CD14-positive monocyte (primary cell): ENCODE data around the gene PRDM10. TPM values are rescaled to one million over a fixed set of nuclear protein-coding genes. Genes with fewer than 3 reads are reported as not detected.

Experiments
- DNase-seq, 3 donors: peaks; one replicate each; pipeline ENCODE4 v3.0.0-alpha.2; 2011 to 2022
- H2AFZ ChIP-seq: 2 replicates; pipeline ENCODE4 v1.6.0; 2012; ENCODE audit warnings: mild to moderate bottlenecking, low read depth, low read length, inconsistent platforms; ENCODE audit not compliant: insufficient read depth, poor library complexity, severe bottlenecking
- H3K27ac ChIP-seq, 2 donors: 1 replicate in 1 of 2; 2 replicates in 1 of 2; pipeline ENCODE4 v1.5.1; 2012 to 2013; ENCODE audit warnings: low read length in 2 of 2, control low read depth in 1 of 2, inconsistent platforms in 1 of 2, low read depth in 1 of 2, mild to moderate bottlenecking in 1 of 2
- H3K27me3 ChIP-seq, 2 donors: one replicate each; pipeline versions ENCODE4 v1.6.0 to v1.6.1; 2011 to 2013; ENCODE audit warnings: low read length in 2 of 2; ENCODE audit not compliant: control insufficient read depth in 2 of 2, insufficient read depth in 2 of 2
- H3K36me3 ChIP-seq, 2 donors: replicated peaks in 1 of 2; 1 replicate in 1 of 2; 2 replicates in 1 of 2; pipeline versions ENCODE4 v1.5.1 to v1.6.1; 2012 to 2013; ENCODE audit warnings: low read length in 2 of 2, control low read depth in 1 of 2, inconsistent platforms in 1 of 2, mild to moderate bottlenecking in 1 of 2; ENCODE audit not compliant: insufficient read depth in 2 of 2, control insufficient read depth in 1 of 2
- H3K4me1 ChIP-seq, 2 donors: 1 replicate in 1 of 2; 2 replicates in 1 of 2; pipeline versions ENCODE4 v1.5.1 to v1.6.1; 2012 to 2013; ENCODE audit warnings: low read length in 2 of 2, control low read depth in 1 of 2, inconsistent platforms in 1 of 2, mild to moderate bottlenecking in 1 of 2, moderate library complexity in 1 of 2; ENCODE audit not compliant: insufficient read depth in 2 of 2, control insufficient read depth in 1 of 2
- H3K4me2 ChIP-seq: replicated peaks from 2 replicates; pipeline ENCODE3; 2012; ENCODE audit warnings: low read length, moderate library complexity, mild to moderate bottlenecking; ENCODE audit not compliant: poor library complexity, severe bottlenecking; ENCODE audit errors: extremely low read depth
- H3K4me3 ChIP-seq, 3 experiments: fragments of 200-600 bp in 1 of 3; sonication (generic) in 1 of 3; replicated peaks in 1 of 3; 1 replicate in 2 of 3; 2 replicates in 1 of 3; pipeline ENCODE4 v1.5.1; 2011 to 2013; ENCODE audit warnings: low read length in 3 of 3, mild to moderate bottlenecking in 3 of 3, control low read depth in 2 of 3, low read depth in 2 of 3, inconsistent platforms in 1 of 3, moderate library complexity in 1 of 3
- H3K79me2 ChIP-seq: 2 replicates; pipeline ENCODE4 v1.6.0; 2012; ENCODE audit warnings: mild to moderate bottlenecking, control low read depth, inconsistent platforms, low read length, moderate library complexity; ENCODE audit not compliant: insufficient read depth
- H3K9ac ChIP-seq: 2 replicates; pipeline ENCODE4 v1.6.0; 2017; ENCODE audit warnings: low read length, mild to moderate bottlenecking; ENCODE audit not compliant: insufficient read depth, poor library complexity, severe bottlenecking
- H3K9me3 ChIP-seq, 2 donors: replicated peaks in 1 of 2; 1 replicate in 1 of 2; 2 replicates in 1 of 2; pipeline versions ENCODE4 v1.5.1 to v1.6.1; 2012 to 2013; ENCODE audit warnings: low read length in 2 of 2, control low read depth in 1 of 2; ENCODE audit not compliant: control insufficient read depth in 1 of 2, insufficient read depth in 1 of 2
- H4K20me1 ChIP-seq: 2 replicates; pipeline ENCODE4 v1.6.0; 2012; ENCODE audit warnings: mild to moderate bottlenecking, low read length, control low read depth, moderate library complexity; ENCODE audit not compliant: insufficient read depth
- H3K27ac Mint-ChIP-seq, 7 donors: one replicate each; pipeline ENCODE4 v1.8.0; 2020; ENCODE audit warnings: mild to moderate bottlenecking in 7 of 7, mixed read lengths in 7 of 7, moderate library complexity in 6 of 7, inconsistent platforms in 2 of 7
- H3K27me3 Mint-ChIP-seq, 3 donors: one replicate each; pipeline ENCODE4 v1.8.0; 2021 to 2022; ENCODE audit warnings: low read depth in 3 of 3, mild to moderate bottlenecking in 3 of 3, mixed read lengths in 3 of 3, moderate library complexity in 3 of 3, inconsistent platforms in 1 of 3
- H3K36me3 Mint-ChIP-seq, 2 donors: one replicate each; pipeline ENCODE4 v1.8.0; 2020; ENCODE audit warnings: mixed read lengths in 2 of 2, inconsistent platforms in 1 of 2, mild to moderate bottlenecking in 1 of 2
- H3K4me1 Mint-ChIP-seq: one replicate; pipeline ENCODE4 v1.8.0; 2020; ENCODE audit warnings: mild to moderate bottlenecking, mixed read lengths
- H3K4me3 Mint-ChIP-seq, 2 donors: one replicate each; pipeline ENCODE4 v1.8.0; 2020; ENCODE audit warnings: mild to moderate bottlenecking in 2 of 2, mixed read lengths in 2 of 2, moderate library complexity in 1 of 2
- H3K9me3 Mint-ChIP-seq, 7 donors: one replicate each; pipeline ENCODE4 v1.8.0; 2020 to 2022; ENCODE audit warnings: mixed read lengths in 7 of 7, mild to moderate bottlenecking in 6 of 7, moderate library complexity in 6 of 7, inconsistent platforms in 2 of 7
- WGBS: methylation state at CpG from one replicate; pipeline ENCODE4 v1.1.5; 2013; ENCODE audit warnings: missing lambda C conversion rate; ENCODE audit not compliant: insufficient coverage; 5-methylcytosine and 5-hydroxymethylcytosine counted together
- intact Hi-C, 2 donors: fragments of 100-400 bp; cut with micrococcal nuclease; formaldehyde crosslinking; loops; one replicate each; pipeline versions ENCODE4 v1.15.0 to v1.15.1; 2023
- polyA plus RNA-seq, 3 donors: library from polyadenylated mRNA; depleted of rRNA in 1 of 3; unstranded in 2 of 3; stranded (reverse) in 1 of 3; fragments of 300-500 nt in 2 of 3; fragments of >200 nt in 1 of 3; fragmentation: Illumina TruSeq in 2 of 3; gene quantifications; 1 replicate in 2 of 3; 2 replicates in 1 of 3; pipeline ENCODE4 v1.2.3, GENCODE V29; 2012 to 2021
- TF ChIP-seq, protein P1 (sequence below): fragments of 200-600 bp; IDR thresholded peaks from one replicate; pipeline ENCODE4 v1.8.0; 2022; ENCODE audit warnings: antibody characterized with exemption, mild to moderate bottlenecking

Gene PRDM10
- polyA plus RNA-seq, 3 donors, result 0.64 to 5.6 (median 1.1) TPM

DNA sequence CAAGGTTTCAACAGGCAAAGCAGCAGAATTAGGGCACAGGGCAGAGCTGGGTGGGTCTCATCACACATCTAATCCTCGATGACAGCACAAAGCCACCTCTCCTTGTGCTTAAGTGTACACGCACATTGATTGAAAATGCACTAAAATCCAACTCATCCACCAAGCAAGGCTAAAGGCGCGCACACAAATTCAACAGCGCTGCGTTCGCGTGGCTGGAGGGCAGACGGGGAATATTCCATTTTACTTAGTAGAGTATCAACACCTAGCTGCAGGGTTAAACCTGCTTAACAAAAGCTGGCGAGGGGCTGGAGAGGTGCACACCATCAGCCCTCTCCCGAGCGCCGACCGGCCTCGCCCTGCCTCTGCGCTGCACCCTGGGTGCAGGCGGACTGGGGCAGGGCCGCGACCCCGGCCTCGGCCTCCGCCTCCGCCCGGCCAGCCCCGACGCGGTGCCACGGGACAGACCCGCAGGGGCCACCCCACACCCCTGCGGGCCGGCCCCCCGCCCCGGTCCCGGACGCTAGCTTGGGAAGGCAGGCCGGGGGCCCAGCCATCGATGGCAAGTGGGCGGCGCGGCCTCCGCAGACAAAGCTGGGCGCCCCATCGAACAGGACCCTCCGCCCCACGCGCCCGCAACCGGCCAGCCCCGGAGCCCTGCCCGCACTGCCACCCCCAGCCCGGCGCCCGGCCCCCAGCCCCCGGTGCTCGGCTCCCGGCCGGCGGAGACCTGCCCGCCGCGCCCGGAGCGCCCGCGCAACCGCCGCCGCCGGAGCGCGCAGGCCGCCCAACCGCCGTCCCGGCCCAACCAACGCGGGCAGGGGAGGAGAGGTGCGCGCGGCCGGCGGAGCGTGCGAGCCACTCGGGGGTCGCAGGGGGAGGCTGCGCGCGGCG, 929 bp downstream of the PRDM10 start:
- Histone ChIP-seq H3K4me3 (peak overlapping the region; percentile 60 to 86 (median 75)), H3K36me3 (peaks cover 0 to 6% of the 10 kb centered on the region in 2 donors), H3K9ac (peak overlapping the region; percentile 98), H3K4me1 (peaks cover 32 to 39% of the 10 kb centered on the region in 2 donors), H4K20me1 (no peaks in the 10 kb centered on the region), H3K4me2 (peak overlapping the region; percentile 85), H3K27ac (peak overlapping the region; percentile 99 to 100), H3K27me3 (no peaks in the 10 kb centered on the region), H3K79me2 (peaks cover 67% of the 10 kb centered on the region), H2AFZ (peak overlapping the region; percentile 80), H3K9me3 (no peaks in the 10 kb centered on the region)
- Mint-ChIP-seq H3K27ac (peak overlapping the region; percentile 85 to 100 (median 91)), H3K4me3 (peak overlapping the region; percentile 91), H3K4me1 (peaks cover 44% of the 10 kb centered on the region), H3K36me3 (peaks cover 5 to 8% of the 10 kb centered on the region in 2 donors), H3K27me3 (no peaks in the 10 kb centered on the region), H3K9me3 (peaks cover 0 to 1% (median 0%) of the 10 kb centered on the region in 7 donors)
- under 1% methylated on average over 90 of the region's 90 CpGs for WGBS
- peak; percentile 6 to 20 (median 11) for DNase-seq
- intact Hi-C loops, result loop anchor here (1.0 to 5.0 kb wide), 6 partner anchors 41 to 131 kb away; partner anchors contain the start of gene APLP2 (in 1 of the 2)
- TF ChIP-seq, protein P1, sequence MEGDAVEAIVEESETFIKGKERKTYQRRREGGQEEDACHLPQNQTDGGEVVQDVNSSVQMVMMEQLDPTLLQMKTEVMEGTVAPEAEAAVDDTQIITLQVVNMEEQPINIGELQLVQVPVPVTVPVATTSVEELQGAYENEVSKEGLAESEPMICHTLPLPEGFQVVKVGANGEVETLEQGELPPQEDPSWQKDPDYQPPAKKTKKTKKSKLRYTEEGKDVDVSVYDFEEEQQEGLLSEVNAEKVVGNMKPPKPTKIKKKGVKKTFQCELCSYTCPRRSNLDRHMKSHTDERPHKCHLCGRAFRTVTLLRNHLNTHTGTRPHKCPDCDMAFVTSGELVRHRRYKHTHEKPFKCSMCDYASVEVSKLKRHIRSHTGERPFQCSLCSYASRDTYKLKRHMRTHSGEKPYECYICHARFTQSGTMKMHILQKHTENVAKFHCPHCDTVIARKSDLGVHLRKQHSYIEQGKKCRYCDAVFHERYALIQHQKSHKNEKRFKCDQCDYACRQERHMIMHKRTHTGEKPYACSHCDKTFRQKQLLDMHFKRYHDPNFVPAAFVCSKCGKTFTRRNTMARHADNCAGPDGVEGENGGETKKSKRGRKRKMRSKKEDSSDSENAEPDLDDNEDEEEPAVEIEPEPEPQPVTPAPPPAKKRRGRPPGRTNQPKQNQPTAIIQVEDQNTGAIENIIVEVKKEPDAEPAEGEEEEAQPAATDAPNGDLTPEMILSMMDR, result no peak

DNA sequence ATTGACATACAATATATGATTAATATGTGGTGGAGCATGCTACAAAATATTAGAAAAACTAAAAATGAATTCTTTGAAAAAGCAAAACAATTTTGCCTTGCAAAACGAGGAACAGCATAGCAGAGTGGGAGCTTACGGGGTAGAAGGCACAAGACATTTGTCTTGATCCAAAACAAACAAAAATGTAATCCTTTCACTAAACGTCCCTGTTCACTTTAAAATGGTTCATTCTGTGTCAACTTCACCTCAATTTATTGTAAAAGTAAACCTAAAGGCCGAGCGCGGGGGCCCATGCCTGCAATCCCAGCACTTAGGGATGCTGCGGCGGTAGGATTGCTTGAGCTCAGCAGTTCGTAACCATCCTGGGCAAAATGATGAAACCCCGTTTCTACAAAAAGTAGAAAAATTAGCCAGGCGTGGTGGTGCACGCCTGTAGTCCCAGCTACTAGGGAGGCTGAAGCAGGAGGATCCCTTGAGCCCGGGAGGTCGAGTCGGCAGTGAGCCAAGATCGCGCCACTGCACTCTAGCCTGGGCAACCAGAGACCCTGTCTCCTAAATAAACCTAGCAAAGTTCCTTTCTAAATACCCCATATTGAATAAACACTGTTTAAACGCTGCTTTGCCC, 2.0 kb downstream of the PRDM10 start:
- Mint-ChIP-seq H3K27me3 (no peaks in the 10 kb centered on the region), H3K4me1 (peaks cover 44% of the 10 kb centered on the region), H3K27ac (peak overlapping the region in 4 of 7 donors; percentile 85 to 96 (median 92)), H3K9me3 (no peaks in the 10 kb centered on the region), H3K4me3 (peak overlapping the region; percentile 91), H3K36me3 (peaks cover 10 to 15% of the 10 kb centered on the region in 2 donors)
- Histone ChIP-seq H3K4me3 (peak overlapping the region in 2 of 3 experiments; percentile 60 to 86), H3K9ac (peak overlapping the region; percentile 98), H3K4me1 (peaks cover 32 to 39% of the 10 kb centered on the region in 2 donors), H3K79me2 (peaks cover 77% of the 10 kb centered on the region), H4K20me1 (peaks cover 8% of the 10 kb centered on the region), H3K27ac (peak overlapping the region in 1 of 2 donors; percentile 99), H3K4me2 (peak overlapping the region; percentile 85), H3K9me3 (no peaks in the 10 kb centered on the region), H3K27me3 (no peaks in the 10 kb centered on the region), H2AFZ (no peak overlapping the region), H3K36me3 (peaks cover 0 to 6% of the 10 kb centered on the region in 2 donors)
- TF ChIP-seq, protein P1, result no peak
- DNase-seq, result no peak
- 76% methylated on average over 12 of the region's 18 CpGs for WGBS
- intact Hi-C loops, result loop anchor here (5.0 kb wide), 2 partner anchors 72 to 132 kb away; no protein-coding TSS in a partner anchor
